H9 (cell line): ENCODE results near the gene PRKACG. TPM values are rescaled to one million over a fixed set of nuclear protein-coding genes. Genes with fewer than 3 reads are reported as not detected.
A peak's percentile ranks its signal among the peaks of the same experiment; 100 is the strongest.

Experiments
- DNase-seq: peaks from one replicate; pipeline ENCODE4 v3.0.0-alpha.2; 2017
- H2AFZ ChIP-seq: one replicate; pipeline ENCODE4 v1.6.1; 2013; ENCODE audit warnings: mild to moderate bottlenecking, low read length, control low read depth, moderate library complexity
- H2AK5ac ChIP-seq: 2 replicates; pipeline ENCODE4 v1.6.1; 2013; ENCODE audit warnings: low read length, control low read depth, mixed read lengths; ENCODE audit not compliant: insufficient read length
- H2BK120ac ChIP-seq: one replicate; pipeline ENCODE4 v1.6.1; 2013; ENCODE audit warnings: low read depth, mild to moderate bottlenecking, low read length, control low read depth, inconsistent platforms; ENCODE audit not compliant: poor library complexity, severe bottlenecking
- H2BK12ac ChIP-seq: 2 replicates; pipeline ENCODE4 v1.6.1; 2013; ENCODE audit warnings: low read length, control low read depth, mixed read lengths, low read depth; ENCODE audit not compliant: insufficient read length
- H2BK15ac ChIP-seq: 2 replicates; pipeline ENCODE4 v1.6.1; 2013; ENCODE audit warnings: low read depth, low read length, control low read depth
- H2BK20ac ChIP-seq: one replicate; pipeline ENCODE4 v1.6.1; 2013; ENCODE audit warnings: low read depth, mild to moderate bottlenecking, low read length, control low read depth, inconsistent platforms; ENCODE audit not compliant: poor library complexity, severe bottlenecking
- H2BK5ac ChIP-seq: 2 replicates; pipeline ENCODE4 v1.6.1; 2013; ENCODE audit warnings: low read length, control low read depth, mixed read lengths; ENCODE audit not compliant: insufficient read length
- H3K14ac ChIP-seq: 2 replicates; pipeline ENCODE4 v1.6.1; 2013; ENCODE audit warnings: low read length, control low read depth; ENCODE audit not compliant: insufficient read depth
- H3K18ac ChIP-seq: 2 replicates; pipeline ENCODE4 v1.6.1; 2013; ENCODE audit warnings: low read depth, mild to moderate bottlenecking, mixed read lengths, low read length, control low read depth; ENCODE audit not compliant: insufficient read length
- H3K23ac ChIP-seq: 2 replicates; pipeline ENCODE4 v1.6.1; 2013; ENCODE audit warnings: low read length, control low read depth, mixed read lengths, low read depth; ENCODE audit not compliant: insufficient read length
- H3K23me2 ChIP-seq: 2 replicates; pipeline ENCODE4 v1.6.1; 2013; ENCODE audit warnings: low read depth, mild to moderate bottlenecking, mixed read lengths, low read length, control low read depth; ENCODE audit not compliant: insufficient read length, poor library complexity, severe bottlenecking
- H3K27ac ChIP-seq: 2 replicates; pipeline ENCODE4 v1.5.1; 2013; ENCODE audit warnings: low read length, control low read depth, mixed read lengths, low read depth; ENCODE audit not compliant: insufficient read length
- H3K27me3 ChIP-seq: 2 replicates; pipeline ENCODE4 v1.6.1; 2013; ENCODE audit warnings: low read length, control low read depth, inconsistent platforms; ENCODE audit not compliant: insufficient read depth
- H3K4ac ChIP-seq: 2 replicates; pipeline ENCODE4 v1.6.1; 2013; ENCODE audit warnings: low read depth, mild to moderate bottlenecking, control low read depth, inconsistent platforms, low read length, moderate library complexity
- H3K4me1 ChIP-seq: 2 replicates; pipeline ENCODE4 v1.6.1; 2013; ENCODE audit warnings: low read length, control low read depth, inconsistent platforms; ENCODE audit not compliant: insufficient read depth
- H3K4me2 ChIP-seq: 2 replicates; pipeline ENCODE4 v1.6.1; 2013; ENCODE audit warnings: low read length, control low read depth, mixed read lengths; ENCODE audit not compliant: insufficient read length, insufficient read depth
- H3K56ac ChIP-seq: 2 replicates; pipeline ENCODE4 v1.6.1; 2013; ENCODE audit warnings: low read depth, mild to moderate bottlenecking, mixed read lengths, low read length, control low read depth; ENCODE audit not compliant: insufficient read length
- H3K79me1 ChIP-seq: 2 replicates; pipeline ENCODE4 v1.6.1; 2013; ENCODE audit warnings: low read depth, mild to moderate bottlenecking, moderate library complexity, low read length, control low read depth, inconsistent platforms; ENCODE audit not compliant: insufficient read depth, poor library complexity, severe bottlenecking
- H3K79me2 ChIP-seq: 2 replicates; pipeline ENCODE4 v1.6.1; 2013; ENCODE audit warnings: low read length, control low read depth, inconsistent platforms; ENCODE audit not compliant: insufficient read depth
- H3K9ac ChIP-seq: 2 replicates; pipeline ENCODE4 v1.6.1; 2013; ENCODE audit warnings: low read length, control low read depth, mixed read lengths; ENCODE audit not compliant: insufficient read length; ENCODE audit errors: extremely low read depth
- H3K9me3 ChIP-seq: one replicate; pipeline ENCODE4 v1.6.1; 2013; ENCODE audit warnings: low read depth, low read length, inconsistent platforms; ENCODE audit not compliant: control insufficient read depth
- H3T11ph ChIP-seq: one replicate; pipeline ENCODE4 v1.6.1; 2013; ENCODE audit warnings: mild to moderate bottlenecking, low read length, control low read depth, inconsistent platforms
- H4K20me1 ChIP-seq: one replicate; pipeline ENCODE4 v1.6.1; 2013; ENCODE audit not compliant: control insufficient read depth, insufficient read length, insufficient read depth
- H4K5ac ChIP-seq: 2 replicates; pipeline ENCODE4 v1.6.1; 2013; ENCODE audit warnings: low read depth, mild to moderate bottlenecking, mixed read lengths, low read length, control low read depth; ENCODE audit not compliant: insufficient read length
- H4K8ac ChIP-seq: replicated peaks from 2 replicates; pipeline ENCODE4 v1.6.1; 2013; ENCODE audit warnings: low read length, control low read depth, mixed read lengths, low read depth; ENCODE audit not compliant: insufficient read length
- H4K91ac ChIP-seq: 2 replicates; pipeline ENCODE4 v1.6.1; 2013; ENCODE audit warnings: low read depth, mild to moderate bottlenecking, moderate library complexity, mixed read lengths, low read length, control low read depth; ENCODE audit not compliant: insufficient read length
- H3K27ac Mint-ChIP-seq, 3 experiments: 2 replicates in 2 of 3; 3 replicates in 1 of 3; pipeline ENCODE4 v1.8.0; 2020 to 2021; ENCODE audit warnings: mixed read lengths in 3 of 3, mild to moderate bottlenecking in 1 of 3, moderate library complexity in 1 of 3
- H3K27me3 Mint-ChIP-seq: 2 replicates; pipeline ENCODE4 v1.8.0; 2021; ENCODE audit warnings: low read depth, mild to moderate bottlenecking, moderate library complexity, mixed read lengths
- H3K36me3 Mint-ChIP-seq, 3 experiments: 2 replicates in 2 of 3; 3 replicates in 1 of 3; pipeline ENCODE4 v1.8.0; 2020 to 2021; ENCODE audit warnings: low read depth in 3 of 3, mixed read lengths in 3 of 3; ENCODE audit not compliant: insufficient read depth in 1 of 3
- H3K4me1 Mint-ChIP-seq, 2 experiments: 2 replicates each; pipeline ENCODE4 v1.8.0; 2020; ENCODE audit warnings: mixed read lengths in 2 of 2
- H3K4me3 Mint-ChIP-seq, 2 experiments: 2 replicates in 1 of 2; 3 replicates in 1 of 2; pipeline ENCODE4 v1.8.0; 2020 to 2021; ENCODE audit warnings: mild to moderate bottlenecking in 2 of 2, mixed read lengths in 2 of 2, moderate library complexity in 1 of 2
- H3K9me3 Mint-ChIP-seq, 2 experiments: 2 replicates in 1 of 2; 3 replicates in 1 of 2; pipeline ENCODE4 v1.8.0; 2020; ENCODE audit warnings: mild to moderate bottlenecking in 2 of 2, mixed read lengths in 2 of 2, moderate library complexity in 1 of 2
- WGBS: extraction: QIAGEN DNeasy Blood & Tissue Kit; methylation state at CpG from one replicate; pipeline ENCODE4 v1.1.7; 2013; ENCODE audit warnings: missing lambda C conversion rate, low lambda C conversion rate, mixed read lengths; ENCODE audit not compliant: insufficient read length; ENCODE audit errors: extremely low coverage; 5-methylcytosine and 5-hydroxymethylcytosine counted together
- total RNA-seq: library from RNA; stranded (reverse); gene quantifications from 2 replicates; pipeline ENCODE4 v1.2.1, GENCODE V29; 2021
- TF ChIP-seq, protein P1 (sequence below): fragments of 200-600 bp; sonication (generic); conservative IDR thresholded peaks from 3 replicates; pipeline ENCODE4 v1.8.0; 2021; ENCODE audit warnings: antibody characterized with exemption, mild to moderate bottlenecking

PRKACG gene
- total RNA-seq, 1 experiment from 2014 or later = not detected

GRCh38 chr9:68981789-68982188, 32.1 kb downstream of the PRKACG start:
- Histone ChIP-seq H4K8ac (no peak overlapping the region), H3T11ph (no peak overlapping the region), H3K4me1 (peaks cover 9% of the 10 kb centered on the region; the same call in 1 of the 2 replicates), H2AFZ (peak overlapping the region; percentile 63), H3K18ac (no peak overlapping the region), H3K9ac (no peak overlapping the region), H2BK12ac (no peak overlapping the region), H2BK120ac (no peak overlapping the region), H4K5ac (no peak overlapping the region), H4K91ac (no peak overlapping the region), H3K4me2 (no peak overlapping the region), H3K23ac (no peak overlapping the region), H3K9me3 (no peaks in the 10 kb centered on the region), H3K27me3 (no peaks in the 10 kb centered on the region), H3K23me2 (no peaks in the 10 kb centered on the region), H3K79me2 (no peaks in the 10 kb centered on the region), H2BK20ac (no peak overlapping the region), H3K4ac (no peak overlapping the region), H3K79me1 (no peaks in the 10 kb centered on the region), H3K27ac (peak overlapping the region; percentile 31), H2AK5ac (no peak overlapping the region), H2BK15ac (no peak overlapping the region), H3K14ac (no peak overlapping the region), H4K20me1 (no peaks in the 10 kb centered on the region), H2BK5ac (no peak overlapping the region), H3K56ac (no peak overlapping the region)
- Mint-ChIP-seq H3K4me3 (no peak overlapping the region; a peak in 1 of 5 replicates), H3K36me3 (peaks cover 3 to 9% (median 5%) of the 10 kb centered on the region in 3 experiments), H3K27ac (peak overlapping the region; percentile 86 to 94 (median 93)), H3K27me3 (no peaks in the 10 kb centered on the region; the same call in 1 of the 2 replicates), H3K9me3 (peaks cover 3 to 5% of the 10 kb centered on the region in 2 experiments), H3K4me1 (peaks cover 24 to 27% of the 10 kb centered on the region in 2 experiments)
- DNase-seq = no peak
- WGBS = no CpG with 5 or more reads among the region's 6 CpGs
- TF ChIP-seq, protein P1, sequence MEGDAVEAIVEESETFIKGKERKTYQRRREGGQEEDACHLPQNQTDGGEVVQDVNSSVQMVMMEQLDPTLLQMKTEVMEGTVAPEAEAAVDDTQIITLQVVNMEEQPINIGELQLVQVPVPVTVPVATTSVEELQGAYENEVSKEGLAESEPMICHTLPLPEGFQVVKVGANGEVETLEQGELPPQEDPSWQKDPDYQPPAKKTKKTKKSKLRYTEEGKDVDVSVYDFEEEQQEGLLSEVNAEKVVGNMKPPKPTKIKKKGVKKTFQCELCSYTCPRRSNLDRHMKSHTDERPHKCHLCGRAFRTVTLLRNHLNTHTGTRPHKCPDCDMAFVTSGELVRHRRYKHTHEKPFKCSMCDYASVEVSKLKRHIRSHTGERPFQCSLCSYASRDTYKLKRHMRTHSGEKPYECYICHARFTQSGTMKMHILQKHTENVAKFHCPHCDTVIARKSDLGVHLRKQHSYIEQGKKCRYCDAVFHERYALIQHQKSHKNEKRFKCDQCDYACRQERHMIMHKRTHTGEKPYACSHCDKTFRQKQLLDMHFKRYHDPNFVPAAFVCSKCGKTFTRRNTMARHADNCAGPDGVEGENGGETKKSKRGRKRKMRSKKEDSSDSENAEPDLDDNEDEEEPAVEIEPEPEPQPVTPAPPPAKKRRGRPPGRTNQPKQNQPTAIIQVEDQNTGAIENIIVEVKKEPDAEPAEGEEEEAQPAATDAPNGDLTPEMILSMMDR = no peak
